GM12891 (cell line): ENCODE results near the gene SPCS2. TPM values are rescaled to one million over a fixed set of nuclear protein-coding genes. Genes with fewer than 3 reads are reported as not detected.

Experiments
- DNase-seq: peaks from one replicate; pipeline ENCODE4 v3.0.0; 2011; ENCODE audit warnings: low spot score; ENCODE audit not compliant: insufficient read length
- FAIRE-seq: peaks from 2 replicates; lab custom pipeline; 2011; peaks lifted over from hg19 to GRCh38; lab: Jason Lieb, UNC
- PAX5 ChIP-seq: IDR thresholded peaks from 2 replicates; pipeline ENCODE4 v1.6.1; 2011; ENCODE audit warnings: low read length, moderate library complexity, mild to moderate bottlenecking; ENCODE audit not compliant: insufficient read depth, severe bottlenecking
- POLR2A ChIP-seq: IDR thresholded peaks from 2 replicates; pipeline ENCODE4 v1.6.1; 2011; ENCODE audit warnings: low read depth, low read length, control low read depth
- POLR2AphosphoS5 ChIP-seq: IDR thresholded peaks from 2 replicates; pipeline ENCODE4 v1.6.1; 2011; ENCODE audit warnings: low read depth, low read length, control low read depth
- POU2F2 ChIP-seq: IDR thresholded peaks from 2 replicates; pipeline ENCODE4 v1.6.1; 2011; ENCODE audit warnings: low read depth, mild to moderate bottlenecking, control low read depth, low read length, moderate library complexity
- SPI1 ChIP-seq: IDR thresholded peaks from 2 replicates; pipeline ENCODE4 v1.6.1; 2011; ENCODE audit warnings: low read depth, low read length, control low read depth
- TAF1 ChIP-seq: IDR thresholded peaks from 2 replicates; pipeline ENCODE4 v1.6.1; 2011; ENCODE audit warnings: low read depth, low read length, control low read depth
- polyA plus RNA-seq: library from polyadenylated mRNA; unstranded; fragments of >200 nt; gene quantifications from one replicate; pipeline ENCODE4 v1.2.1, GENCODE V29; 2012; ENCODE audit warnings: low read depth, missing spikeins, inconsistent platforms; ENCODE audit not compliant: missing spikeins

SPCS2 gene
- polyA plus RNA-seq: 71.4 TPM

- FAIRE-seq (peak; percentile 100), DNase-seq (peak; percentile 83)
- TF ChIP-seq POU2F2 (no peak; the same call in none of the 2 replicates), TAF1 (peak; percentile 97), PAX5 (peak; percentile 63), SPI1 (no peak), POLR2A (peak; percentile 95), POLR2AphosphoS5 (peak; percentile 94)
Observed at GRCh38 chr11:74948898-74949752, at the start of gene SPCS2, which contains the start of gene XRRA1. TSS of gene SPCS2 (plus strand) at chr11:74949266. CDS start at chr11:74949286, 20 bp downstream. TSS of gene XRRA1 (minus strand) at chr11:74949091. CDS start at chr11:74940878, 8,213 bp downstream.

- TF ChIP-seq TAF1: no peak
- no peak for TF ChIP-seq SPI1
- no peak for TF ChIP-seq POLR2AphosphoS5
- TF ChIP-seq POU2F2: no peak
- no peak for TF ChIP-seq PAX5
- TF ChIP-seq POLR2A: no peak
- FAIRE-seq: no peak
- DNase-seq: no peak
Observed at GRCh38 chr11:74902342-74902741, 46.7 kb upstream of the SPCS2 start.

GRCh38 chr11:74905326-74905725 lies 43.7 kb upstream of the SPCS2 start:
- no peak for TF ChIP-seq PAX5
- no peak for TF ChIP-seq TAF1
- no peak for TF ChIP-seq POLR2A
- no peak for TF ChIP-seq POLR2AphosphoS5
- no peak for TF ChIP-seq POU2F2
- TF ChIP-seq SPI1: no peak
- DNase-seq (no peak), FAIRE-seq (no peak)

GRCh38 chr11:74909385-74909784 lies 39.7 kb upstream of the SPCS2 start:
- FAIRE-seq (no peak), DNase-seq (no peak)
- TF ChIP-seq SPI1: no peak
- TF ChIP-seq POU2F2: no peak
- no peak for TF ChIP-seq PAX5
- no peak for TF ChIP-seq POLR2AphosphoS5
- TF ChIP-seq POLR2A: no peak
- no peak for TF ChIP-seq TAF1

GRCh38 chr11:74909812-74910211 lies 39.3 kb upstream of the SPCS2 start:
- no peak for FAIRE-seq
- TF ChIP-seq POLR2AphosphoS5 (no peak), PAX5 (no peak), POU2F2 (no peak)
- DNase-seq: no peak

- no peak for TF ChIP-seq PAX5
- no peak for TF ChIP-seq POLR2AphosphoS5
- TF ChIP-seq SPI1: no peak
- no peak for TF ChIP-seq POLR2A
- no peak for TF ChIP-seq POU2F2
- TF ChIP-seq TAF1: no peak
- no peak for FAIRE-seq
Observed at GRCh38 chr11:74923125-74923524, 25.9 kb upstream of the SPCS2 start.

GRCh38 chr11:74925281-74925680 lies 23.8 kb upstream of the SPCS2 start:
- DNase-seq (no peak), FAIRE-seq (no peak)
- TF ChIP-seq SPI1: no peak
- no peak for TF ChIP-seq TAF1
- TF ChIP-seq POU2F2: no peak
- TF ChIP-seq POLR2A: no peak
- no peak for TF ChIP-seq PAX5
- no peak for TF ChIP-seq POLR2AphosphoS5

More at GRCh38 chr11:74923125-74923524, 25.9 kb upstream of the SPCS2 start:
- no peak for DNase-seq

GRCh38 chr11:74926304-74927030 lies 22.6 kb upstream of the SPCS2 start:
- no peak for FAIRE-seq
- no peak for DNase-seq
- TF ChIP-seq POU2F2: no peak
- TF ChIP-seq TAF1: no peak
- TF ChIP-seq SPI1: no peak
- TF ChIP-seq POLR2A: no peak
- no peak for TF ChIP-seq POLR2AphosphoS5
- no peak for TF ChIP-seq PAX5

GRCh38 chr11:74927496-74927895 lies 21.6 kb upstream of the SPCS2 start:
- no peak for FAIRE-seq
- no peak for DNase-seq
- TF ChIP-seq POU2F2 (no peak), PAX5 (no peak), TAF1 (no peak), SPI1 (no peak), POLR2A (no peak), POLR2AphosphoS5 (no peak)
